ENCODE measurements around the gene YLPM1.

DNA sequence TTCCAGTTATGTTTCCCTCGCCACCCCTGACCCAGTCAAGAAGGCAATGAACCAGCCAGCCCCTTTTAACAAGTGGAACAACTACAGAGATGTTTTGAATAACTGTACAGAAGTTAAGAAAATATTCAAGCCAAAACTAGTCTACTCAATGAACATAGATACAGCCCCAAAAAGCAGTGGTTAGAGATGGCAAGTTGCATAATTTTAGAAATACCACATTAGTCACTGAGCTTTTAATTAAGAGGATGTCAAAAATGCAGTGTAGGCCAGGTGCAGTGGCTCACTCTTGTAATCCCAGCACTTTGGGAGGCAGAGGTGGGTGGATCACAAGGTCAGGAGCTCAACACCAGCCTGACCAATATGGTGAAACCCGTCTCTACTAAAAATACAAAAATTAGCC, 85.7 kb downstream of the YLPM1 start:
- TF ChIP-seq, protein P1, sequence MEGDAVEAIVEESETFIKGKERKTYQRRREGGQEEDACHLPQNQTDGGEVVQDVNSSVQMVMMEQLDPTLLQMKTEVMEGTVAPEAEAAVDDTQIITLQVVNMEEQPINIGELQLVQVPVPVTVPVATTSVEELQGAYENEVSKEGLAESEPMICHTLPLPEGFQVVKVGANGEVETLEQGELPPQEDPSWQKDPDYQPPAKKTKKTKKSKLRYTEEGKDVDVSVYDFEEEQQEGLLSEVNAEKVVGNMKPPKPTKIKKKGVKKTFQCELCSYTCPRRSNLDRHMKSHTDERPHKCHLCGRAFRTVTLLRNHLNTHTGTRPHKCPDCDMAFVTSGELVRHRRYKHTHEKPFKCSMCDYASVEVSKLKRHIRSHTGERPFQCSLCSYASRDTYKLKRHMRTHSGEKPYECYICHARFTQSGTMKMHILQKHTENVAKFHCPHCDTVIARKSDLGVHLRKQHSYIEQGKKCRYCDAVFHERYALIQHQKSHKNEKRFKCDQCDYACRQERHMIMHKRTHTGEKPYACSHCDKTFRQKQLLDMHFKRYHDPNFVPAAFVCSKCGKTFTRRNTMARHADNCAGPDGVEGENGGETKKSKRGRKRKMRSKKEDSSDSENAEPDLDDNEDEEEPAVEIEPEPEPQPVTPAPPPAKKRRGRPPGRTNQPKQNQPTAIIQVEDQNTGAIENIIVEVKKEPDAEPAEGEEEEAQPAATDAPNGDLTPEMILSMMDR (IDR thresholded peaks at IDR 0.05) = no peak
- no peak for TF ChIP-seq ZFX (IDR thresholded peaks at IDR 0.05; ENCODE audit: borderline replicate concordance)

Measured in 22Rv1 (cell line).